Measurements from ENCODE around the gene CCR7.

DNA sequence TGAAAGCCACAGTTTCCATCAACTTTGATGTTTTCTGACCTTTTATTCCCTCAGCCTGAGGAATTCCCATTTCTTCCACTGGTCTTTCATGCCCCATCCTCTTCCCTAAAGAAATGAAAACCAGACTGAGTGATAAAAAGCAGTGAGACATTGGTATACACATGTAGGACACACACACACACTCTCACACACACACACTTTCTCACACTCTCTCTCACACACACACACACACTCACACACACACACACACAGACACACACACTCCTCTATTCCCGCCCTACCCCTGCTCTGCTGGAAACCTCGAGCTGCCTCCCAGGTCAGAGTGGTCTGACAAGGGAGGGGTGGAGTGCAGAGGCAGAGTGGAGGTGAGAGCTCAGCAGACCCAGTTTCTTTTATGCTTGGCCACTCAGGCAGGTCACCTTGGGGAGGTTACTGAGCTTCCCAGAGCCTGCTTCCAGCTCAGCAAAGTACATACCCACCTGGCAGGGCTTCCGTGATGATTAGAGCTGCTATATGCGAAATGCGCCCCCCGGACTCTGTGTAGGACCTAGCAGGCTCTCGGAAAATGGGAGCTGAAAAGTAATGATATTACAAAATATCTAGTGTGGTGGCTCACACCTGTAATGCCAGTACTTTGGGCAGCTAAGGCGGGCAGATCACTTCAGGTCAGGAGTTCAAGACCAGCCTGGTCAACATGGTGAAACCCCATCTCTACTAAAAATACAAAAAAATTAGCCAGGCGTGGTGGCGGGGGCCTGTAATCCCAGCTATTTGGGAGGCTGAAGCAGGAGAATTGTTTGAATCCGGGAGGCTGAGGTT, 30.7 kb downstream of the CCR7 start:
- TF ChIP-seq, protein P1, sequence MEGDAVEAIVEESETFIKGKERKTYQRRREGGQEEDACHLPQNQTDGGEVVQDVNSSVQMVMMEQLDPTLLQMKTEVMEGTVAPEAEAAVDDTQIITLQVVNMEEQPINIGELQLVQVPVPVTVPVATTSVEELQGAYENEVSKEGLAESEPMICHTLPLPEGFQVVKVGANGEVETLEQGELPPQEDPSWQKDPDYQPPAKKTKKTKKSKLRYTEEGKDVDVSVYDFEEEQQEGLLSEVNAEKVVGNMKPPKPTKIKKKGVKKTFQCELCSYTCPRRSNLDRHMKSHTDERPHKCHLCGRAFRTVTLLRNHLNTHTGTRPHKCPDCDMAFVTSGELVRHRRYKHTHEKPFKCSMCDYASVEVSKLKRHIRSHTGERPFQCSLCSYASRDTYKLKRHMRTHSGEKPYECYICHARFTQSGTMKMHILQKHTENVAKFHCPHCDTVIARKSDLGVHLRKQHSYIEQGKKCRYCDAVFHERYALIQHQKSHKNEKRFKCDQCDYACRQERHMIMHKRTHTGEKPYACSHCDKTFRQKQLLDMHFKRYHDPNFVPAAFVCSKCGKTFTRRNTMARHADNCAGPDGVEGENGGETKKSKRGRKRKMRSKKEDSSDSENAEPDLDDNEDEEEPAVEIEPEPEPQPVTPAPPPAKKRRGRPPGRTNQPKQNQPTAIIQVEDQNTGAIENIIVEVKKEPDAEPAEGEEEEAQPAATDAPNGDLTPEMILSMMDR (conservative IDR thresholded peaks at IDR 0.05; ENCODE audit: low read depth, low read length) = no peak
- TF ChIP-seq POLR2A (IDR thresholded peaks at IDR 0.05; ENCODE audit: low read depth, low read length) (no peak), CEBPB (IDR thresholded peaks at IDR 0.05; ENCODE audit: low read depth, low read length) (no peak), FOS (IDR thresholded peaks at IDR 0.05; ENCODE audit: low read depth, low read length) (no peak), SMC3 (IDR thresholded peaks at IDR 0.05; ENCODE audit: low read depth, low read length) (no peak), RFX5 (IDR thresholded peaks at IDR 0.05; ENCODE audit: low read depth, low read length) (no peak), CHD1 (IDR thresholded peaks at IDR 0.05; ENCODE audit: low read depth, low read length) (no peak)

Data from IMR-90 (cell line).